GM18505 (cell line): ENCODE results near the gene GLRX2.
A peak's percentile ranks its signal among the peaks of the same experiment; 100 is the strongest.

Experiments
- ATAC-seq: cut with Tn5 transposase; IDR thresholded peaks from one replicate; pipeline ENCODE4 v1.9.1; 2021; ENCODE audit not compliant: unreplicated experiment
- POLR2A ChIP-seq: IDR thresholded peaks from 4 replicates; pipeline ENCODE4 v1.6.1; 2011; ENCODE audit warnings: borderline replicate concordance; ENCODE audit not compliant: insufficient read depth, insufficient read length; ENCODE audit errors: extremely low read depth

GLRX2 gene

DNA sequence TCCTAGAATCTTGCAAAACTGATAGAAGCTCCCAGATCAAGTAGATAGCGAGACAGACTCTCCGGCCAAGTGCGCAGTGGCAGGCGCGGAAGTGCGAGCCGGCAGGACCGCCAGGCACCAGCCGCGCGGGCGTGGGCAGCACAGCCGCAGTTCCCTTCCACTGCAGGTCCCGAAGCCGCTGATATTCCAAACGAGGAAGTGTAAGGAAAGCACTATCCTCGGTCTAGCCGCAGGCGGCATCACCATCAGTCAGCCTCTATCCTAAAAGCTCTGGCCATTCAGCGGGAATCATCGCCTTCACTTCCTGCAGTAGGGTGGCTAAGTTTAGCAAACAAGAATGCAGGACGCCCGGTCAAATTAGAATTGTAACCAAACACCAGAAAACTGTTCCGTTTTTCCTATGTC is 710 bp downstream of the GLRX2 start:
- no peak for TF ChIP-seq POLR2A
- ATAC-seq: peak; percentile 33

DNA sequence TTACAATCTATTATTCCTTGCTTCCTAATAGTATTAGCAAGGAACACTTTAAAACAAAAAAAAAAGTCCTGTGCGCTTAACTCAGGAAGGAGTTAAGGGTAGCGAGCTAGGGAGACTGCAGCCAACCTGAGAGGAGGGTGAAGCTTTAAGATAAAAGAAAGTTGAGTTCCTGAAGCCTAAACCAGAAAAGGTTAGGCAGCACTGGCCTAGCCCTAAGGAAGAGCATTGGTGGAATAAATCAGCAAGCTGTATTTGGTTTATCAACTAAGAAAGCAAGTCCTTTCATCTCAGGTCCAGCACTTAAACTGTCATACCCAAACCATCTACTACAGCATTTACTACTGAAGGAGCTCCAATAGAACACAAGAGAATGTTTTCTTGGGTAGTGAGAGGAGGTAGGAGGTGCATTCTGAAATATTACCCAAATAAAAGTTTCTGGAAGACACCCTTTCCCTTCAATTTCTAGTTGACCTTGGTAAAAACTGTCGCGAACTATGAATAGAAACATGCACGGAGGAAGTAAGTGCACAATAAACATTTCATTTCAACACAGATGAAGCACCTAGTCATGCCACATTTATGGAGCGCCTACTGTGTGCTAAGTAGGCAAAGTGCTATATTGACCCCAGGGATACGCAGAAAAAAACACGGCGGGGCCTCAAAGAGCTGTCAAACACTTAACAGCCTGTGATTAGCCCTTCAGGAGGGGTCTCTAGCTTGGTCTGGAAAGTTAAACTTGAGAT is 1.3 kb downstream of the GLRX2 start:
- no peak for TF ChIP-seq POLR2A
- no peak for ATAC-seq

DNA sequence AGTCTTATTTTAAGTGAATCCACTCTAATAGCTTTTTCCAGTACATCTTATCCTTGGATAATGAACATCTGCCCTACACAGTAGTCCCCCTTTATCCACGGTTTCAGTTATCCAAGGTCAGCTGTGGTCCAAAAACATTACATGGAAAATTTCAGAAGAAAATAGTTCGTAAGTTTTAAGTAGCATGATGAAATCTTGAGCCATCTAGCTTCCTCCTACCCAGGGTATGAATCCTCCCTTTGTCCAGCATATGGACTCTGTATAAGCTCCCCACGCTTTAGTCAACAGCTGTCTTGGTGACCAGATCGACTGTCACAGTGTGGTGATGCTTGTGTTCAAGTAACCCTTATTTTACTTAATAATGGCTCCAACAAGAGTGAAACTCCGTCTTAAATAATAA is 2.6 kb downstream of the GLRX2 start:
- no peak for ATAC-seq
- TF ChIP-seq POLR2A: no peak

DNA sequence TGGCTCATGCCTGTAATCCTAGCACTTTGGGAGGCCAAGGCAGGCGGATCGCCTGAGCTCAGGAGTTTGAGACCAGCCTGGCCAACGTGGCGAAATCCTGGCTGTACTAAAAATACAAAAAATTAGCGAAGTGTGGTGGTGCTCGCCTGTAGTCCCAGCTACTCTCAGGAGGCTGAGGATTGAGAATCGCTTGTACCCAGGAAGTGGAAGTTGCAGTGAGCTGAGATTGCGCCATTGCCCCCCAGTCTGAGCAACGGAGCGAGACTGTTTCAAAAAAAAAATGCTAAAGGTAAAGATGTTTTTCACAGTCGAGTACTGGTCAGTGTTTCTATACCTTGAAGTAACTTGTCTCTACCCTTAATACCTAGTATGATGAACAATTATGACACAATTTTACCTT is 11.1 kb downstream of the GLRX2 start:
- TF ChIP-seq POLR2A: no peak
- no peak for ATAC-seq

DNA sequence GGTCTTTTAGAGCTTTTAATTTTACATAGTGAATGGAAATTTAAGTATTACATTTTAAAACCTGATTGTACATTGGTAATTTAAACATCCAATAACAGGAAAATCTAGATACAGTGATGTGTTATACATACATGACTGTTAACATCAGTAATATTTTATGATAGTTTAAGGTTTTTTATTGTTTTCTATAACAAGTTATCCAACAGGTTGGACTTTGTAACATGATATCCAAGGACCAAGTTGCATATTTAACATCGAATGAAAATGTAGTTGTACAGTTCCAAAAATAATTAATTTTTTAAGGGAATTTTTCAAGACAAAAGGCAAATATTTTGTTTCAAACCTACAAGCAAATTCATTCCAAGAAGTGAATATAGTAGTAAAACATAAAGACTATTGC is 14.3 kb downstream of the GLRX2 start:
- ATAC-seq: no peak
- TF ChIP-seq POLR2A: no peak

DNA sequence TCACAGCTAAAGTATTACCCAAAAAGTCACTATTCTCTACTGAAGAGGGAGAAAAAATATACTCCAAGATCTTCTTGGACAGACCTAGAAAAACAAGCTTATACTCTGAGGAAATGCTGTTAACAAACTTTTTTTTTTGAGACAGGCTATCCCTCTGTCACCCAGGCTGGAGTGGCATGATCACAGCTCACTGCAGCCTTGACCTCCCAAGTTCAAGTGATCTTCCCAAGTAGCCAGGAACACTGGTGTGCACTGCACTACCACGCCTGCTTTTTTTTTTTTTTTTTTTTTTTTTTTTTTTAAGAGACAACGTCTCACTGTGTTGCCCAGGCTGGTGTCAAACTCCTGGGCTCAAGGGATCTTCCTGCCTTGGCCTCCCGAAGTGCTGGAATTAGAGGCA is 17.3 kb downstream of the GLRX2 start:
- no peak for ATAC-seq
- TF ChIP-seq POLR2A: no peak

DNA sequence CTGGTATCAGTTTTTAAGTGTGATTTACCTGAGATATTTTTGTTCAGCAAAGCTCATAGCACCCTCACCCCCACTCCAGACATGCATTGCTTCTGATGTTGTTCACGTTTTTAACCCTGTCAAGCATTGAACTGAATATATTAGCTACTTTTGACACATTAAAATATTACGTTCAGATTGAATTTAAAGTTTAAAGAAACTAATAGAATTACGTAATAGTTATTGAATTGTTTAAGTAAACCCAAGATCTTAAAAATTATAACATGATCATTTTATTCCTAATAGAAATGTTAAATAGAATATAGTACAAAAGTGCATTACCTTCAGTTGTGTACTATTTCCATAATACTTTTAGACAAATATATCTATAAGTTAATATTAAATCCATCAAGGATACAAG is 18.9 kb downstream of the GLRX2 start:
- ATAC-seq: no peak
- TF ChIP-seq POLR2A: no peak

DNA sequence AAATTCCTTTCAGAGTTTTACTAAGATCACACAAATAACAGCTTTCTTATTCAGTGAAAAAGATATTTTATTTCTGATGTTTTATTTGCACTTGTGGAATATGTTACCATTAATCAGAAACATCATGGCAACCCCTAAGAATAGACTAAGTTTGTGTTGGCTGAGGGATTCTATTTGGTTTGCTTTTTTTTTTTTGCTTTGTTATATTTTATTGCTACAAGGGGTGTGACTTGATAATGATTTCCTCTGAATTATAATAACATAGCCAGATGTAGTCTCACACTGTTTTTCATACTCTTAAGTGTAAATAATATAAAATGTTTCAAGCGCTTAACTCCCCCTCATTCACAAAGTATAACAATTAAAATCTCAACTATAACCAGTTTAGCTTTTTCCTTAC is 20.0 kb downstream of the GLRX2 start:
- no peak for TF ChIP-seq POLR2A
- ATAC-seq: no peak

DNA sequence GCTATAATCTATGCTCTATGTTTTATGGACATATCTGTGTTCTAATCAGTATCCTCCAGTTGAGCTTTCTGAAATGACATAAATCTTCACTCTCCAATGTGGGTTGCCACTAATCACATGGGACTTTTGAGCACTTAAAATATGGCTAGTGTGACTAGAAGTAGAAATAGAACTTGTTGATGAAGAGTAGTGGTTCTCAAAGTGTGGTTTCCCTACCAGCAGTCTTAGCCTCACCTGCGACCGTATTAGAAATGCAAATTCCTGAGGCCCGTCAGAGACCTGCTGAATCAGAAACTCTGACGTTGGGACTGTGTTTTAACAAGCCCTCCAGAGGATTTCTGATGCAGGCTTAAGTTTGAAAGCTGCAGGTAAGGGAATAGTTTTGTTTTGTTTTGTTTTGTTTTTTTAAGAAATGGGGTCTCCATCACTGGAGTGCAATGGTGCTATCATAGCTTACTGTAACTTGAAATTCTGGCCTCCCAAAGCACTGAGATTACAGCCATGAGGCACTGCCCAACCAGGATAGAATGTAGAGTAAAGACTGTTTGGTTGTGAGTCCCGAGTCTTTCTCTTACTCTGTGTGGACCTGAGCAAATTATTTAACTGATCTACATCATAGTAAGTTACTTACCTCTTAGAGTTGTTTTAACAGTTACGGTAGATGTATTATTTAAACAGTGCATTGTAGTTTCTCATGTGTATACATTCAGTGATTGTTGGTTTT is 21.7 kb downstream of the GLRX2 start:
- no peak for TF ChIP-seq POLR2A
- ATAC-seq: peak; percentile 85

DNA sequence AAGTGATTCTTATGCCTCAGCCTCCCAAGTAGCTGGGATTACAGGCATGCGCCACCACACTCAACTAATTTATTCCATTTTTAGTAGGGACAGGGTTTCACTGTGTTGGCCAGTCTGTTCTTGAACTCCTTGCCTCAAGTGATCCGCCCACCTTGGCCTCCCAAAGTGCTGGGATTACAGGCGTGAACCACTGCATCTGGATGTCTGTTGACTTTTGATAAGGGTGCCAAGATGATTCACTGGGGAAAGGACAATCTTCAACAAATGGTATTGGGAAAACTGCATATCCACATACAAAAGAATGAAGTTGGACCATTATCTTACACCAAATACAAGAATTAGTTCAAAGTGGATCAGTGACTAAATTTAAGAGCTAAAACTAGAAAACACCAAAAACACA is 26.0 kb downstream of the GLRX2 start:
- no peak for TF ChIP-seq POLR2A
- no peak for ATAC-seq

DNA sequence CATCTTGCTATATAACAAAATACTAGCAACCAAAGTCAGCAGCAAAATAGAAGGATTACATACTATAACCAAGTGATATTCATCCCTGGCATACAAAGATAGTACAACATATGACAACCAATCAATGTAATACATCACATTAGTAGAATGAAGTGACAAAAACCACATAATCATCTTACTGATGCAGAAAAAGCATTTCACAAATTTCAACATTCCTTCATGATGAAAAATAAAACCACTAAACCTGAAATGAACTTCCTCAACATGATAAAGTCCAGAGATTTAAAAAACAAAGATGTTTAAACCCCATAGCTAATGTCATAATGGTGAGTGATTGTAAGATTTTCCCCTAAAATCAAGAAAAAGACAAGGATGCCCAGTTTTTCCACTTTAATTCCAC is 27.2 kb downstream of the GLRX2 start:
- no peak for ATAC-seq
- TF ChIP-seq POLR2A: no peak

DNA sequence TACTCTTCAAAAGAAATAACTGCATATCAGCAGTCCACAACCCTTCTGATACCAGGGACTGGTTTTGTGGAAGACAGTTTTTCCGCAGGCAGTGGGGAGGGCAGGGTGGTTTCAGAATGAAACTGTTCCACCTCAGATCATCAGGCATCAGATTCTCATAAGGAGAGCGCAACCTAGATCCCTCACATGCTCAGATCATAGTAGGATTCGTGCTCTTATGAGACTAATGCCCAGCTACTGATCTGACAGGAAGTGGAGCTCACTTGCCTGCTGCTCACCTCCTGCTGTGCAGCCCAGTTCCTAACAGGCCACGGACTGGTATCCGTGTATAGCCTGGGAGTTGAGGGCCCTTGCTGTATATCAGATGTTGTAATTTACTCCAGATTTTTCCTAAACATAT is 34.3 kb downstream of the GLRX2 start:
- no peak for TF ChIP-seq POLR2A
- ATAC-seq: no peak

DNA sequence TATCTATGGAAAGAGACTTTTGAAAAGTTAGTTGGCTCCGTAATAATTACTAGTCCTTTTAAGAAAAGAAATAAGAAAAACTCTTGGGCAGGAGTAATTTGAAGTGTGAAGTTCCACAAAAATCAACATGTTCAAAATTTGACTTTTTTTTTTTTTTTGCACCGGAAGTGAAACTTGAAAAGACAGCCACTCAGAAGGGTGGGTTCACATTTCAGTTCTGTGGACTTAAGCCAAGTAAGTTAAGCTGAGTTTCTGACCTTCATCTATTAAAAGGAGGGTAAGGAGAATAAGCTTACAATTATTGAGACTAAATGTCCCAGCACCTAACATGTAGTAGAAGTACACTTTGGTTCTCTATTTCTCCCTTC is 34.8 kb downstream of the GLRX2 start:
- ATAC-seq: peak; percentile 43
- no peak for TF ChIP-seq POLR2A

DNA sequence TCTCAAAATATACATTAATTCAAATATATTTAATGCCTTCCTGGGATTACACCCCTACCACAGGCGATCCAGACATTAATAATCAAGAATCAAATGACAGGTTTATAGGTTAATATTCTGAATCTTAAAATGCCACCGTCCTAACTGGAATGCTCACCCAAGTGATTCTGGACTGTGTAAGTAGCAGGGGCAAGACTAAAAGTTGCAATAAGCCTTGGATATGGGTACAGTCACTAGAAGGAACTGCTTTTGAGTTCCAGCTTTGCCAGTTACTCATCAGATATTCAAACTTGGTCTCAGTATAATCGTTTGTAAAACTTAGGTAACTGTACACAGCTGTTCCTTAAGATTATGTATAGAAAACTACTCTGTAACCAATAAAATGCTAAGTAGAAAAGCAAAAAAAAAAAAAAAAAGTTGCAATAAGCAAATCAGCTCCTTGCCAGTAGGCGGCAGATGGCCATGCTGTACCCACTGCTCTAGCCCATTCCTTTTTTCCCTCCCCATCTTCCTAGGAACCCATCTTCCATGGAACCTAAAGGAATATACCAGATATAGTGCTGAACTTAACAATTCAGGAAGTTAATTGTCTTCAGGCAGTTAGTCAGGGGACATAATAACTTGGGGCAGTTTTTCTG is 35.3 kb downstream of the GLRX2 start:
- ATAC-seq: no peak
- no peak for TF ChIP-seq POLR2A

DNA sequence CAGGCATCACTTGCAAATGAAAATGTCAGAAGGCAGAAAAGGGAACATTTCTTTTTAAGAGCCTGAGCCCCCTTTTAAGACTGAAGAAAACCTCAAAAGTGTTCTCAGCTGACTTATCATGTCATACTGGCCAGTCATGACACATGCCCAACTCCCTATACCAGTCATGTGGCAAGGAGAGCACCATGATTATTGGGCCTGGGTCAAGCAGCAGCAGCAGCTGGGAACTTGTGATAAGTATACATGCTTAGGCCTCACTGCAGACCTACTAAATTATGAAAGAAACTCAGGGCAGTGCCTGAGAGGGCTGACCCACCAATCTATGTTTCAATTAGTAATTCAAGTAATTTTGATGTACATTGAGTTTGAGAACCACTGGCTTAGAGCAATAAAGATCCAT is 37.2 kb downstream of the GLRX2 start:
- TF ChIP-seq POLR2A: no peak
- ATAC-seq: no peak

DNA sequence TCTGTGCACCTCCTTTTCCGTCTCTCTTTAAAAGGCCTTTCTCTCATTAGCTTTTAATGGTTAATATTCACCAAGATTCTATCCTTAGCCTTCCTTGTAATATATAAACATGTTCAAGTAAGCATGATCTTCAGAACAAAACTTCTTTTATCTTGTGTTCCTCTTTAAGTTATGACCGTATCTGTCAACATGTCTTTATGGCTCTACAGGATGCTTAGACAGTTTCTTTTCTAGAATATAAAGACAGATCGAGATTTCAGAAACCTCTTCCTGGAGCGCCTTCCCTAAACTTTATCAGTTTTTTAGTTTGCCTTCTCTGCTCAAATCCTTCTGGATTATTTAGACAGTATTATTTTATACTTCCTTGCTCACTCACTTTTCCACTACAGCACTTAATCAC is 38.6 kb downstream of the GLRX2 start:
- no peak for ATAC-seq
- TF ChIP-seq POLR2A: no peak
